ENCODE results near the gene SUSD6.

SUSD6 gene

GRCh38 chr14:69606258-69607184, 4.9 kb upstream of the SUSD6 start:
- DNase-seq (ENCODE audit: insufficient read length, low spot score) (no peak), FAIRE-seq (no peak)
- TF ChIP-seq POLR2A (IDR thresholded peaks at IDR 0.05; ENCODE audit: low read depth, low read length): no peak

GRCh38 chr14:69610020-69610873, 1.1 kb upstream of the SUSD6 start:
- DNase-seq (ENCODE audit: insufficient read length, low spot score) (no peak), FAIRE-seq (no peak)
- TF ChIP-seq POLR2A (IDR thresholded peaks at IDR 0.05; ENCODE audit: low read depth, low read length): no peak

- DNase-seq (ENCODE audit: insufficient read length, low spot score) (no peak), FAIRE-seq (no peak)
- TF ChIP-seq POLR2A (IDR thresholded peaks at IDR 0.05; ENCODE audit: low read depth, low read length): no peak
Measured at GRCh38 chr14:69610874-69611171, 573 bp upstream of the SUSD6 start.

- no peak for FAIRE-seq
- DNase-seq (ENCODE audit: insufficient read length, low spot score): no peak
- TF ChIP-seq POLR2A (IDR thresholded peaks at IDR 0.05; ENCODE audit: low read depth, low read length): no peak
Measured at GRCh38 chr14:69612014-69612782, 802 bp downstream of the SUSD6 start.

- FAIRE-seq (peak; percentile 62), DNase-seq (ENCODE audit: insufficient read length, low spot score) (no peak)
- no peak for TF ChIP-seq POLR2A (IDR thresholded peaks at IDR 0.05; ENCODE audit: low read depth, low read length)
Measured at GRCh38 chr14:69612783-69613130, 1.4 kb downstream of the SUSD6 start.

- DNase-seq (ENCODE audit: insufficient read length, low spot score): no peak
- no peak for FAIRE-seq
Measured at GRCh38 chr14:69613312-69614073, 2.1 kb downstream of the SUSD6 start.

GRCh38 chr14:69614592-69614991, 3.2 kb downstream of the SUSD6 start:
- FAIRE-seq: no peak

More at GRCh38 chr14:69613312-69614073, 2.1 kb downstream of the SUSD6 start:
- TF ChIP-seq POLR2A (IDR thresholded peaks at IDR 0.05; ENCODE audit: low read depth, low read length): no peak

GRCh38 chr14:69615121-69615495, 3.7 kb downstream of the SUSD6 start:
- FAIRE-seq (no peak), DNase-seq (ENCODE audit: insufficient read length, low spot score) (no peak)

More at GRCh38 chr14:69614592-69614991, 3.2 kb downstream of the SUSD6 start:
- TF ChIP-seq POLR2A (IDR thresholded peaks at IDR 0.05; ENCODE audit: low read depth, low read length): no peak
- no peak for DNase-seq (ENCODE audit: insufficient read length, low spot score)

GRCh38 chr14:69615496-69616407, 4.4 kb downstream of the SUSD6 start:
- TF ChIP-seq POLR2A (IDR thresholded peaks at IDR 0.05; ENCODE audit: low read depth, low read length): no peak
- FAIRE-seq (no peak), DNase-seq (ENCODE audit: insufficient read length, low spot score) (no peak)

More at GRCh38 chr14:69615121-69615495, 3.7 kb downstream of the SUSD6 start:
- no peak for TF ChIP-seq POLR2A (IDR thresholded peaks at IDR 0.05; ENCODE audit: low read depth, low read length)

- FAIRE-seq (no peak), DNase-seq (ENCODE audit: insufficient read length, low spot score) (no peak)
- TF ChIP-seq POLR2A (IDR thresholded peaks at IDR 0.05; ENCODE audit: low read depth, low read length): no peak
Measured at GRCh38 chr14:69616408-69616773, 5.0 kb downstream of the SUSD6 start.

- FAIRE-seq (no peak), DNase-seq (ENCODE audit: insufficient read length, low spot score) (no peak)
- TF ChIP-seq POLR2A (IDR thresholded peaks at IDR 0.05; ENCODE audit: low read depth, low read length): no peak
Measured at GRCh38 chr14:69617796-69618195, 6.4 kb downstream of the SUSD6 start.

- FAIRE-seq (no peak), DNase-seq (ENCODE audit: insufficient read length, low spot score) (no peak)
Measured at GRCh38 chr14:69619012-69619411, 7.6 kb downstream of the SUSD6 start.

More at GRCh38 chr14:69619012-69619411, 7.6 kb downstream of the SUSD6 start:
- no peak for TF ChIP-seq POLR2A (IDR thresholded peaks at IDR 0.05; ENCODE audit: low read depth, low read length)

Measured in H54 (cell line).